Measurements from ENCODE around the gene DOK7.

The DOK7 gene

DNA sequence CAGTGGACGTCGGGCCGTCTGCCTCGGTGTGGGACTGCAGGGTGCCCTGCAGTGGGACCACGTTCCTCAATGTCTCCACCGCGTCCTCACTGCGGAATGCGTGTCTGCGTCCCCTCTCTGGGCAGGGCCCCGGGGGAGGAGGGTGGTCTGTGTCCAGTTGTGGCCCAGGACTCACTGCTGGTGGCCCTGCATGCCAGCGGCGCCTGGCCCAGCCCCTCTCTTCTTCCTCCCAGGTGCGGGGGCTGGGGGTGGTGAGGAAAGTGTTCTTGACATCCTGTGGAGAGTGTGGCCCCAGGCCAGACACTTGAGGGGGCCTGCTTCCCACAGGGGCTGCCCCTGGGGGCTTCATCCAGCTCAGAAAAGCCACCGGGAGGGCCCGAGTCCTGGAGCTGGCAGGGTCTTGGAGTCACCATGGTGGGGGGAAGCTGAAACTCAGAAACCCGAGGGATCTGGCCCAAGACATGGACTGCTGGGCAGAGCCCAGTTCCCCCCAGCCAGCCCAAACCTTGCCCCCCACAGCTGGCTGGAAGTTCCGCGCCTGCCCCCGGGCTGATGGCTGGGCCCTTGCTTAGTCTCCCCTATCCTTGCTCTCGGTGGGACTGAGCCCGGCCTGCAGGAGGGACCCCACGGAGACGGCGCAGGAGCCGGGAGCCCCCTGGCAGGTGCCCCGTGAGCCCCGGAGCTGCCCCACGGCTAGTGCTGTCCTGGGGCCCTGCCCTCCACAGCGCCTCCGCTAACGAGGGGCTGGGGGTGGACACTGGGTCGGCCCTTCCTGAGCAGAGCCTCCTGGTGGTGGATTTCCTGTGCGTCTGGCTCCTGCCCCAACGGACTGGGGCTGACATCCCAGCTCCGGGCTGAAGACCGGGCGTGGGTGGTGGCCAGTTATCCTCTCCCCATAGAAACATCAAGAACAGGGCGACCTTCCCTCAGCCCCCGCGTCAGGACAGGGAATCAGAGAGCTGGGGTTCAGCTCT, 2.9 kb downstream of the DOK7 start:
- no peak for TF ChIP-seq REST (IDR thresholded peaks at IDR 0.05; ENCODE audit: insufficient read depth in 1 of 2, low read depth in 2 of 2, low read length in 2 of 2)
- TF ChIP-seq SIN3A (IDR thresholded peaks at IDR 0.05; ENCODE audit: borderline replicate concordance, insufficient read depth, low read length): no peak
- TF ChIP-seq POLR2AphosphoS5 (IDR thresholded peaks at IDR 0.05; ENCODE audit: low read depth, low read length): no peak
- no peak for TF ChIP-seq TAF1 (IDR thresholded peaks at IDR 0.05; ENCODE audit: borderline replicate concordance, insufficient read depth, low read length)
- no peak for TF ChIP-seq FOXP2 (optimal IDR thresholded peaks at IDR 0.05; ENCODE audit: borderline replicate concordance, extremely low read depth, extremely low read length, insufficient read depth)

GRCh38 chr4:3466691-3467600, 3.8 kb downstream of the DOK7 start:
- no peak for TF ChIP-seq FOXP2 (optimal IDR thresholded peaks at IDR 0.05; ENCODE audit: borderline replicate concordance, extremely low read depth, extremely low read length, insufficient read depth)
- no peak for TF ChIP-seq SIN3A (IDR thresholded peaks at IDR 0.05; ENCODE audit: borderline replicate concordance, insufficient read depth, low read length)
- no peak for TF ChIP-seq REST (IDR thresholded peaks at IDR 0.05; ENCODE audit: insufficient read depth in 1 of 2, low read depth in 2 of 2, low read length in 2 of 2)
- no peak for TF ChIP-seq TAF1 (IDR thresholded peaks at IDR 0.05; ENCODE audit: borderline replicate concordance, insufficient read depth, low read length)
- no peak for TF ChIP-seq POLR2AphosphoS5 (IDR thresholded peaks at IDR 0.05; ENCODE audit: low read depth, low read length)

DNA sequence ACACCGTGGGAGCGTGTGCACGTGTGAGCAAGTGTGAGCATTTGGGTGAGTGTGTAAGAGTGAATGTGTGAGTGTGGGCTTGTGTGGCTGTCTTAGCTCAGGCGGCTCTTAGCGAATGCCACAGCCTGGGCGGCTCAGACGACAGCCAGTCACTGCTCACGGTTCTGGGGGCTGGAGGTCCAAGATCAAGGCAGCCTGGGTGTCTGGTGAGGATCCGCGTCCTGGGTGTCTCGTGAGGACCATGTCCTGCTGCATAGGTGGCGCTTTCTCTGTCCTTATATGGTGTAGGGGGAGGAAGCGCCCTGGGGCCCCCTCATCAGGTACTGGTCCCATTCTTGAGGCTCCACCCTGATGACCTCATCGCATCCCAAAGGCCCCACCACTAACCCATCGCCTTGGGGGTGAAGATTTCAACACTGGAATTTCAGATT, 4.5 kb downstream of the DOK7 start:
- TF ChIP-seq TAF1 (IDR thresholded peaks at IDR 0.05; ENCODE audit: borderline replicate concordance, insufficient read depth, low read length) (no peak), FOXP2 (optimal IDR thresholded peaks at IDR 0.05; ENCODE audit: borderline replicate concordance, extremely low read depth, extremely low read length, insufficient read depth) (no peak), REST (IDR thresholded peaks at IDR 0.05; ENCODE audit: insufficient read depth in 1 of 2, low read depth in 2 of 2, low read length in 2 of 2) (no peak), SIN3A (IDR thresholded peaks at IDR 0.05; ENCODE audit: borderline replicate concordance, insufficient read depth, low read length) (no peak), POLR2AphosphoS5 (IDR thresholded peaks at IDR 0.05; ENCODE audit: low read depth, low read length) (no peak)

- no peak for TF ChIP-seq SIN3A (IDR thresholded peaks at IDR 0.05; ENCODE audit: borderline replicate concordance, insufficient read depth, low read length)
- no peak for TF ChIP-seq REST (IDR thresholded peaks at IDR 0.05; ENCODE audit: insufficient read depth in 1 of 2, low read depth in 2 of 2, low read length in 2 of 2)
- TF ChIP-seq POLR2AphosphoS5 (IDR thresholded peaks at IDR 0.05; ENCODE audit: low read depth, low read length): no peak
- TF ChIP-seq TAF1 (IDR thresholded peaks at IDR 0.05; ENCODE audit: borderline replicate concordance, insufficient read depth, low read length): no peak
- TF ChIP-seq FOXP2 (optimal IDR thresholded peaks at IDR 0.05; ENCODE audit: borderline replicate concordance, extremely low read depth, extremely low read length, insufficient read depth): no peak
Measured at GRCh38 chr4:3468154-3468553, 5.0 kb downstream of the DOK7 start.
